Heart left ventricle (tissue), 16 donors: ENCODE results near the gene BRPF1. TPM values are rescaled to one million over a fixed set of nuclear protein-coding genes. Genes with fewer than 3 reads are reported as not detected.

Experiments used
- ATAC-seq, 4 donors: fragments of 200-7000 bp; cut with Tn5 transposase; one replicate each; pipeline ENCODE4 v1.9.1; 2020 to 2022; ENCODE audit warnings: moderate library complexity in 4 of 4, mild to moderate bottlenecking in 3 of 4, moderate number of reproducible peaks in 1 of 4
- DNase-seq, 5 donors: peaks; one replicate each; pipeline ENCODE4 v3.0.0-alpha.2; 2020
- H3K27ac ChIP-seq, 12 donors: fragments of 200-600 bp; sonication (generic) in 4 of 12; one replicate each; pipeline versions ENCODE4 v1.5.0 to v1.8.0; 2016 to 2022; ENCODE audit warnings: mild to moderate bottlenecking in 2 of 12
- H3K27me3 ChIP-seq, 9 donors: fragments of 200-600 bp; sonication (generic) in 2 of 9; one replicate each; pipeline versions ENCODE4 v1.5.1 to v1.8.0; 2016 to 2022; ENCODE audit warnings: mild to moderate bottlenecking in 3 of 9
- H3K36me3 ChIP-seq, 9 donors: fragments of 200-600 bp; sonication (generic) in 2 of 9; one replicate each; pipeline versions ENCODE4 v1.5.0 to v1.8.0; 2018 to 2022; ENCODE audit warnings: mild to moderate bottlenecking in 2 of 9
- H3K4me1 ChIP-seq, 12 donors: fragments of 200-600 bp; sonication (generic) in 4 of 12; one replicate each; pipeline versions ENCODE4 v1.5.0 to v1.8.0; 2016 to 2022; ENCODE audit warnings: mild to moderate bottlenecking in 3 of 12
- H3K4me3 ChIP-seq, 12 donors: fragments of 200-600 bp; sonication (generic) in 4 of 12; one replicate each; pipeline versions ENCODE4 v1.5.0 to v1.8.0; 2017 to 2022; ENCODE audit warnings: mild to moderate bottlenecking in 9 of 12, moderate library complexity in 4 of 12
- H3K9me3 ChIP-seq, 12 donors: fragments of 200-600 bp; sonication (generic) in 4 of 12; one replicate each; pipeline versions ENCODE4 v1.5.0 to v1.8.0; 2016 to 2022; ENCODE audit warnings: mild to moderate bottlenecking in 1 of 12
- CTCF ChIP-seq, 12 donors: fragments of 200-600 bp; sonication (generic) in 4 of 12; IDR thresholded peaks; one replicate each; pipeline versions ENCODE4 v1.5.0 to v1.8.0; 2018 to 2022; ENCODE audit warnings: antibody characterized with exemption in 12 of 12, mild to moderate bottlenecking in 5 of 12
- POLR2A ChIP-seq, 2 donors: fragments of 450-650 bp; IDR thresholded peaks; one replicate each; pipeline ENCODE4 v1.6.1; 2017; ENCODE audit warnings: antibody characterized with exemption in 2 of 2, mild to moderate bottlenecking in 2 of 2, moderate library complexity in 2 of 2
- WGBS, 4 donors: extraction: QIAGEN DNeasy Blood & Tissue Kit in 2 of 4; methylation state at CpG; one replicate each; pipeline versions ENCODE4 v1.1.5 to v1.1.7; 2013 to 2018; 5-methylcytosine and 5-hydroxymethylcytosine counted together
- intact Hi-C, 10 donors: fragments of 100-400 bp; cut with DNase I; formaldehyde crosslinking; loops; one replicate each; pipeline versions ENCODE4 v1.11.1 to v1.14.2; 2022
- polyA plus RNA-seq, 2 donors: library from polyadenylated mRNA; stranded (reverse); fragments of 200-250 nt; gene quantifications; one replicate each; pipeline ENCODE4 v1.2.3, GENCODE V29; 2013
- total RNA-seq, 9 donors: library from RNA; depleted of rRNA in 2 of 9; stranded (reverse); fragments of >200 nt in 2 of 9; fragmentation: NEBNext Ultra II Directional in 3 of 9; extraction: Animal tissue kit (Norgen Biotek cat#: 25700) in 3 of 9; gene quantifications; one replicate each; pipeline versions ENCODE4 v1.1.0 to v1.2.4, GENCODE V29; 2016 to 2023
- donor health status: ischemic (EF 13 %, LVEDD 7.1; RV severe dilation, severe dysfunction).
- donor health status: healthy with polysubstance abuse.
- donor health status: DM: no; HTN: yes; CAD: no.
- donor health status: DM: no; HTN: no; CAD: no.
- donor health status: ischemic (EF 25% LVEDD 6.9; RV normal size, moderate dysfunction).
- donor health status: ischemic (EF 25% LVEDD 5.7; RV mildly dilated, moderate dysfunction).
- donor health status: healthy.
- donor health status: DM: yes; HTN: yes; CAD: no.
- donor health status: ischemic (EF 35%, LVEDD 5.7; RV mildly dilated, moderate dysfunction).
- donor health status: nonischemic (EF 11% LVEDD 7.7; RV severe dilation, severe dysfunction).
- donor health status: DM: yes; HTN: yes; CAD: no.
- donor health status: PGD.
- donor health status: ischemic (EF 29% LVEDD 5.4; RV normal size, mild dysfunction).
- donor health status: nonischemic (EF 23%, LVEDD 6.1; RV moderate dilation, normal function).

The BRPF1 gene
- total and polyA plus RNA-seq, 11 donors: 5.5 to 17.8 (median 10.6) TPM

GRCh38 chr3:9749645-9750555 lies 18.4 kb downstream of the BRPF1 start, which contains the start of gene OGG1:
Gene OGG1, plus strand, starts transcription at chr3:9749952. Its CDS starts 335 bp downstream, at chr3:9750287.
- no peaks in the 10 kb centered on the region for H3K27me3 ChIP-seq
- WGBS, 4 donors: 0 to 1% (median 0%) methylated on average over 45 to 60 of the region's 60 CpGs
- peak; percentile 98 to 99 (median 99) for DNase-seq
- intact Hi-C loops: loop anchor here in 8 of 10 donors (1.0 to 10.0 kb wide), 9 partner anchors 19 to 245 kb away; partner anchors contain the start of genes BRPF1 (in 5 of the 8), TADA3 (in 3 of the 8), ARPC4 (in 2 of the 8) and CAMK1 (in 1 of the 8)
- no peaks in the 10 kb centered on the region for H3K9me3 ChIP-seq
- peak; percentile 98 for ATAC-seq
- H3K4me1 ChIP-seq: peaks cover 4 to 37% (median 23%) of the 10 kb centered on the region in 12 donors
- peak within 1 kb of the TSS; percentile 33 to 81 (median 65) for H3K4me3 ChIP-seq
- TF ChIP-seq POLR2A (IDR thresholded peaks at IDR 0.05) (peak in 1 of 2 donors; percentile 72), CTCF (IDR thresholded peaks at IDR 0.05) (peak in 5 of 12 donors; percentile 18 to 44 (median 22))
- peaks cover 0 to 65% (median 58%) of the 10 kb centered on the region in 9 donors for H3K36me3 ChIP-seq
- peak within 1 kb of the TSS; percentile 71 to 97 (median 90) for H3K27ac ChIP-seq

- Histone ChIP-seq H3K27ac (peak overlapping the region in 11 of 12 donors; percentile 86 to 97 (median 91)), H3K4me1 (peaks cover 4 to 43% (median 27%) of the 10 kb centered on the region in 12 donors), H3K4me3 (peak overlapping the region; percentile 33 to 81 (median 65)), H3K27me3 (no peaks in the 10 kb centered on the region), H3K9me3 (no peaks in the 10 kb centered on the region), H3K36me3 (peaks cover 0 to 65% (median 54%) of the 10 kb centered on the region in 9 donors)
- intact Hi-C loops: loop anchor here in 4 of 10 donors (1.0 to 5.0 kb wide), 4 partner anchors 19 to 42 kb away; partner anchors contain the start of genes ARPC4 (in 2 of the 4), TADA3 (in 2 of the 4), BRPF1 (in 1 of the 4) and CAMK1 (in 1 of the 4)
- 45 to 55% (median 51%) methylated on average over 17 of the region's 17 CpGs for WGBS, 4 donors
- TF ChIP-seq CTCF (IDR thresholded peaks at IDR 0.05) (no peak), POLR2A (IDR thresholded peaks at IDR 0.05) (no peak)
- DNase-seq: no peak
- ATAC-seq: no peak
These were observed 19.2 kb downstream of the BRPF1 start for GRCh38 chr3:9750556-9751411.

DNA sequence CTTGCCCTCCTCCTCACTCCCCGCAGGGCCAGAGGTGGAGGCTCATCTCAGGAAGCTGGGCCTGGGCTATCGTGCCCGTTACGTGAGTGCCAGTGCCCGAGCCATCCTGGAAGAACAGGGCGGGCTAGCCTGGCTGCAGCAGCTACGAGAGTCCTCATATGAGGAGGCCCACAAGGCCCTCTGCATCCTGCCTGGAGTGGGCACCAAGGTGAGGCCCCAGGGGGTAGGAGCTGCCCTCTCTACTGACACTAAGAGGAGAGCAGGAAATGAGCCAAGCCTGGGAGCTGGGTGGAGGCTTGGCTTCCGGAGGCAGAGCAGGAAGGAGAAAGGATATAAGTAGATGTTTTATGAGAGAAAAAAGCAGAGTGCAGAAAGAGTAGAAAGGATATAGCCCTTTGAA lies 23.1 kb downstream of the BRPF1 start:
- Histone ChIP-seq H3K27ac (peak overlapping the region in 7 of 12 donors; percentile 0 to 63 (median 40)), H3K4me1 (peaks cover 4 to 35% (median 22%) of the 10 kb centered on the region in 12 donors), H3K36me3 (peaks cover 0 to 80% (median 63%) of the 10 kb centered on the region in 9 donors), H3K27me3 (no peaks in the 10 kb centered on the region), H3K9me3 (no peaks in the 10 kb centered on the region), H3K4me3 (no peak overlapping the region)
- TF ChIP-seq CTCF (IDR thresholded peaks at IDR 0.05) (no peak), POLR2A (IDR thresholded peaks at IDR 0.05) (no peak)
- 55 to 72% (median 66%) methylated on average over 4 to 8 of the region's 8 CpGs for WGBS, 4 donors
- intact Hi-C loops: loop anchor here in 3 of 10 donors (5.0 kb wide), 2 partner anchors 33 to 38 kb away; partner anchors contain the start of genes ARPC4 (in 2 of the 3) and TADA3 (in 2 of the 3)
- ATAC-seq (no peak), DNase-seq (no peak)
